ENCODE data around the gene ENTPD1.

GRCh38 chr10:95789902-95790301 is 33.9 kb downstream of the ENTPD1 start:
- TF ChIP-seq POLR2A (IDR thresholded peaks at IDR 0.05) = no peak
- no peak for TF ChIP-seq CTCF (IDR thresholded peaks at IDR 0.05)
- no peak for TF ChIP-seq POLR2AphosphoS5 (IDR thresholded peaks at IDR 0.05)
- TF ChIP-seq EP300 (IDR thresholded peaks at IDR 0.05) = no peak

Data from upper lobe of left lung (tissue), 4 donors.